Measurements from ENCODE around the gene KIF1B.
A peak's percentile ranks its signal among the peaks of the same experiment; 100 is the strongest.

DNA sequence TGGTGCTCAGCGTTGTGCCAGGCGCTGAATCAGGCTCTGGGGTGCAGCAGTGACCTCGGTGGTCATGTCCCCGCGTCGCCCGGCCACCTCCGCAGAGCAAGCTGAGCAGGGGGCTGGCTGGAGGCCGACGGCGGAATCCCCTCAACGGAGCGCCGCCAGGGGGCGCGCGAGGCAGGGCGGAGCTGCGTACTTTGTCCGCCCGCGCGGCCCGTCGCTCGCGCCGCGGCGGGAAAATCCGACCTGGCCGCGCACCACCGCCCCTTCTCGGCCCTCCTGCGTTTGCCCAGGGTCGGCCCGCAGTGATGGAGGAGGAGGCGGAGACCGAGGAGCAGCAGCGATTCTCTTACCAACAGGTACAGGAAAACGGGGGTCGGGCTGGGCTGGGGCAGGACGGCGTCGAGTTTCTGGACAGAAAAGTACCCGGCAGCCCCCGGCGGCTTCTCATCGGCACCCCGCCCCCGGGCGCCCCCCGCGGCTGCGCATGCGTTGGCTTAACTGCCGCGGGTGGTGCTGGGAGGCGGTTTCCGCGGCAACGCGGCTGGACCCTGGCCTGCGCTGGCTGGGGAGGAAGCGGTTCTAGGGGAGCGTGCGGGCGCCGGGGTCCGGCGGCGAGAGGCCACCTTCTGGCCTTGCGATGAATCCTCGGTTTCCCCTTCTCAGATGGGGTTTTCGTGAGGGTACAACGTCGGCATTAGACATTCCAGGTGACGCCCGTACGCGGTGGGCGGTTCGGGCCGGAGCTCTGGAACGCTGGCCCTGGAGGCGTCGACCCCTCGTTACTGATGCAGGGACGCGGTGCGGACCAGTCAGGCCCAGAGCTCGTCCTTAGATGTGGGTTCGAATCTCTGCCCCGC is 220.1 kb downstream of the KIF1B start, which contains the start of gene CENPS:
- TF ChIP-seq, protein P1, sequence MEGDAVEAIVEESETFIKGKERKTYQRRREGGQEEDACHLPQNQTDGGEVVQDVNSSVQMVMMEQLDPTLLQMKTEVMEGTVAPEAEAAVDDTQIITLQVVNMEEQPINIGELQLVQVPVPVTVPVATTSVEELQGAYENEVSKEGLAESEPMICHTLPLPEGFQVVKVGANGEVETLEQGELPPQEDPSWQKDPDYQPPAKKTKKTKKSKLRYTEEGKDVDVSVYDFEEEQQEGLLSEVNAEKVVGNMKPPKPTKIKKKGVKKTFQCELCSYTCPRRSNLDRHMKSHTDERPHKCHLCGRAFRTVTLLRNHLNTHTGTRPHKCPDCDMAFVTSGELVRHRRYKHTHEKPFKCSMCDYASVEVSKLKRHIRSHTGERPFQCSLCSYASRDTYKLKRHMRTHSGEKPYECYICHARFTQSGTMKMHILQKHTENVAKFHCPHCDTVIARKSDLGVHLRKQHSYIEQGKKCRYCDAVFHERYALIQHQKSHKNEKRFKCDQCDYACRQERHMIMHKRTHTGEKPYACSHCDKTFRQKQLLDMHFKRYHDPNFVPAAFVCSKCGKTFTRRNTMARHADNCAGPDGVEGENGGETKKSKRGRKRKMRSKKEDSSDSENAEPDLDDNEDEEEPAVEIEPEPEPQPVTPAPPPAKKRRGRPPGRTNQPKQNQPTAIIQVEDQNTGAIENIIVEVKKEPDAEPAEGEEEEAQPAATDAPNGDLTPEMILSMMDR (IDR thresholded peaks at IDR 0.05): peak; percentile 98 to 100 (median 99)
- TF ChIP-seq POLR2A (IDR thresholded peaks at IDR 0.05) (peak in 2 of 4 donors; percentile 20 to 63), POLR2AphosphoS5 (IDR thresholded peaks at IDR 0.05) (peak in 1 of 2 donors; percentile 54), EP300 (IDR thresholded peaks at IDR 0.05) (no peak)

Measured in upper lobe of left lung (tissue), 4 donors.